HG03575 (cell line): ENCODE data around the gene MAP4K5.

Experiments used
- ATAC-seq: cut with Tn5 transposase; IDR thresholded peaks from one replicate; pipeline ENCODE4 v1.9.1; 2021; ENCODE audit not compliant: unreplicated experiment, insufficient number of reproducible peaks, low FRiP score; ENCODE audit errors: extremely low read depth

Gene MAP4K5

DNA sequence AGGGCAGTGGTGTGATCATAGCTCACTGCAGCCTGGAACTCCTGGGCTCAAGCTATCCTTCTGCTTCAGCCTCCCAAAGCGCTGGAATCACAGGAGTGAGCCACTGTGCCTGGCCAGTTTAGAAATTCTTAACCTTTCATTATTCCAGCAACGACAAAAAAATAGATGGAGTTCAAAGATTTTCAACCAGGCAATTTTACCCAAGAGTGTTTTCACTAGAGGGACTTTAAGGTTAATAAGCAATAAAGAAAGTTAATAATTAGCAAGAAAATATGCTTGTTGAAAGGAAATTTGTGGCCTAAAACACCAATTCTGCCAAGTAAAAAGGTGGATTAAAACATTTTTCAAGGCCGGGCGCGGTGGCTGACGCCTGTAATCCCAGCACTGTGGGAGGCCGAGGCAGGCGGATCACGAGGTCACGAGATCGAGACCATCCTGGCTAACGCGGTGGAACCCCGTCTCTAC, 150.5 kb downstream of the MAP4K5 start:
- no peak for ATAC-seq

DNA sequence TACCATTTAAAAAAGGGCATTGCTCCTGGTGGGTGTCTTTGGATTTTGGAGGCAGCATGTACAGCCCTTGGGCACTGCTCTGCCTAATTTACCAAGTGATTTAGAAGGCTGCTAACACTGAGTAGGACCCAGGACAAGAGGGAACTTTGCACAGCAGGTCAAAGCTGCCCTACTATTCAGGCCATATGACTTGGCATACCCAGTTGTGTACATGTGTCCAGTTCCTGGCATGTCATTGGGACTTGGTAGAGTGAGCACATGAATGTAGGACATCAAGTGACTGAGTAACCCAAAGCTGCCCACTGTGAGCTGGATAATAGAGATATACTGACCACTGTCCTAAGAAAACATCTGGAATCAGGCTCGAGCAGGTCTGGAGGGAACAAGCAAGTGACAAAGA, 151.4 kb downstream of the MAP4K5 start:
- no peak for ATAC-seq

DNA sequence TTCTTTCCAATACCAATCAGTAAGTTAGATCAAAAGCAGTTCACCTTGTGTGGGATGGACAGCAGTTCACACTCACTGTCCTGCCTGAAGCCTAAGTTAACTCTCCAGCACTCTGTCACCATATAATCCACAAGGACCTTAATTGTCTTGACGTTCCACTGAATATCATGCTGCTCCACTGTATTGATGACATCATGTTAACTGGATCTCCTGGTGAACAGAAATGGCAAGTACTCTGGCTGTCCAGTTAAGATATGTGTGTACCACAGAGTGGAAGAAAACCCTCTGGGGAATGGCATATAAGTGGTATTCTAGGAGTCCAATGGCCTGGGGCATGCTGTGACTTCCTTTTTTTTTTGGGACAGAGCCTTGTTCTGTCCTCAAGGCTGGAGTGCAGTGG, 151.9 kb downstream of the MAP4K5 start:
- no peak for ATAC-seq

DNA sequence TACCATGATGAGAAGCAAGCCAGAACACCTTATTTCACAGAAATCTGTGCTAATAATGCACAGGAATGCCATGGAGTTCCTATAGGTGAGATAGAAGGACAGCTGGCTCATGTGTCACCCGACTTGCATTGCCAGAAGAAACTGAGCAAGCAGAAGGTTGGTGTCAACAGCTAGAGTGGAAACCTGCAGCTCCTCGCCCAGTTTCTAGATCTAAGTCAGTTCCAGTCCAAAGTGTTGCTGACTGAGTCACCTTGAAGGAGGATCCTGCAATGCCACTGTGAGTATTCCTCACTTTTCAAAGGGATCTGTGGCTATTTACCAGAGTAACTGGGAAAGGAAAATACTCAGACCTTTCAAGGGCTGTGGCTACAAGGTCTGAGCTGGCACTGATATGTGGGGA, 152.8 kb downstream of the MAP4K5 start:
- ATAC-seq = no peak

DNA sequence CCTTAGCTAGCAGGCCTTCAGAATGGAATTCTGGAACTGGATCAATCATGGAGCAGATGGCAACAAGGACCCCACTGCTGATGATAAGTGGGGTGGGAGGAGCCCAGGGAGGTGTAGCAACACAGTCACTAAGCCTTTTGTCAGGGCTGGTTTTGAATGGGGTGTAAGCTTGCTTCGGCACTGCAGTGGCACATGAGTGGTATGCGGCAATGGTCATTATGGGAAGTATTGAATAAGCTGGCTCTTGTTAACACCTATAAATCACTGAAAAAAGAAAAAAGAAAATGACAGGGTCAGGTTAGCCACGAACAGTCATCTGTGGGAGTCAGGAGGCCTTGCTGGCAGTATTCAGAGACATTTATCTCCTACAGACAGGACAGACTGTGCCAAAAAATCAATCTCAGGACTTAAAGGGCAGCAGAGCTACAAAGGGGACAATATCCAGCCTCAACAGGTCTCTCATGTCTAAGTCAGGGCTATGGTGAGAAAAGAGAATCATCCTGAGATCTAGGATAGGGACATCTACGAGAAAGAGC, 154.8 kb downstream of the MAP4K5 start:
- ATAC-seq = no peak

DNA sequence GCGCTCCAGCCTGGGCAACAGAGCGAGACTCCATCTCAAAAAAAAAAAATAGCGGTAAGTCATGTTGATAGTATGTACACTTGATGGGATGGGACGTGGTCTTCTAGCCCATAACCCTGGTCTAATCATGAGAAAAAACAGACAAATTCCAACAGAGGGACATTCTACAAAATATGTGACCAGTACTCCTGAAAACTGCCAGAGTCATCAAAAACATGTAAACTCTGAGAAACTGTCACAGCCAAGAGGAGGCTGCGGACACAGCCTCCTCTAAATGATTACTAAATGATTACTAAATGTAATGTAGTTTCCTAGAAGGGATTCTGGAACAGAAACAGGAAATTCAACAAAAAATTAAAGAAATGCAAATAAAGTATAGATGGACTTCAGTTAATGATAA, 156.6 kb downstream of the MAP4K5 start:
- no peak for ATAC-seq

DNA sequence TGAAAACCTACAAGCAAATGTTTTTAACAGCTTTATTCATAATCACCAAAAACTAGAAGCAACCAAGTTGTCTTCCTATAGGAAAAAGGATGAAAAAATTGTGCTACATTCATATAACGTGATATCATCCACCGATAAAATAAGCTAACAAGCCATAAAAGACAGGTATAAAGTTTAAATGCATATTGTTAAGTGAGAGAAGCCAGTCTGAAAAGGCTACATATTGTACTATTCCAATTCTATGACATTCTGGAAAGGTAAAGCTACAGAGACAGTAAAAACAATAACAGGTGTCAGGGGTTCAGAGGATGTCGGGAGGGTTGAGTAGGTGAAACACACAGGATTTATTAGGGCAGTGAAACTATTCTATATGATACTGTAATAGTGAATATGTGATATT, 158.4 kb downstream of the MAP4K5 start:
- ATAC-seq = no peak

DNA sequence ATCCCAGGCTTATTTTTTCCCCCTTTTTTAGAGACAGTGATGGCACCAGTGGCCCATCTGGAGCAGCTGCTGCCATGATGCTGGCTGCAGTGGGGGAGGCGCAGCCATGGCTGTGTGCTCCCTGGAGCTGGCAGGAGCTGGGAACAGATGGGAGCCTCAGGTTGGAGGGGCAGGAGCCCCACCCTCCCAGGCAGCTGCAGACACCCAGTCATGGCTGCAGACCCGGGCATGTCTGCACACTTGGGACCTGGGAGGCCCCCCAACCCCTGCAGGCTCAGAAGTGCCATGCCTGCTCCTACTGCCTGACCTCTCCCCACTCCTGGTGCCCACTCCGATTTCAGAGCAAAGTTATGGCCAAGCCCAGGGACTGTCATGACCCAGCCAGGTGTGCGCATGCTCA, 160.8 kb downstream of the MAP4K5 start:
- no peak for ATAC-seq
